Skeletal muscle satellite cell (primary cell): Measurements from ENCODE around the gene SLC38A3.
"Not testable (repeated sequence)": the region's sequence is repeated elsewhere in the genome, so short reads cannot be mapped to it uniquely, and the experiment has no call there.

Experiments
- H3K27me3 ChIP-seq: 2 replicates; pipeline ENCODE4 v1.7.0; 2013; ENCODE audit warnings: low read length; ENCODE audit not compliant: control insufficient read depth, insufficient read depth
- H3K36me3 ChIP-seq: 2 replicates; pipeline ENCODE4 v1.7.0; 2013; ENCODE audit warnings: mild to moderate bottlenecking, control low read depth, low read length; ENCODE audit not compliant: insufficient read depth
- H3K4me1 ChIP-seq: 2 replicates; pipeline ENCODE4 v1.7.0; 2013; ENCODE audit warnings: low read length; ENCODE audit not compliant: control insufficient read depth, insufficient read depth
- H3K4me2 ChIP-seq: 2 replicates; pipeline ENCODE4 v1.7.0; 2013; ENCODE audit warnings: mild to moderate bottlenecking, low read length
- H3K4me3 ChIP-seq: 2 replicates; pipeline ENCODE4 v1.7.0; 2013; ENCODE audit warnings: low read length
- H3K9ac ChIP-seq: 2 replicates; pipeline ENCODE4 v1.7.0; 2013; ENCODE audit warnings: mild to moderate bottlenecking, low read depth, low read length, moderate library complexity
- H3K9me3 ChIP-seq: replicated peaks from 2 replicates; pipeline ENCODE4 v1.7.0; 2013; ENCODE audit warnings: mild to moderate bottlenecking, control low read depth, low read length

The SLC38A3 gene

GRCh38 chr3:50219285-50219684 is 14.2 kb downstream of the SLC38A3 start:
- H3K4me1 ChIP-seq = no peaks in the 10 kb centered on the region
- no peak overlapping the region for H3K9ac ChIP-seq

DNA sequence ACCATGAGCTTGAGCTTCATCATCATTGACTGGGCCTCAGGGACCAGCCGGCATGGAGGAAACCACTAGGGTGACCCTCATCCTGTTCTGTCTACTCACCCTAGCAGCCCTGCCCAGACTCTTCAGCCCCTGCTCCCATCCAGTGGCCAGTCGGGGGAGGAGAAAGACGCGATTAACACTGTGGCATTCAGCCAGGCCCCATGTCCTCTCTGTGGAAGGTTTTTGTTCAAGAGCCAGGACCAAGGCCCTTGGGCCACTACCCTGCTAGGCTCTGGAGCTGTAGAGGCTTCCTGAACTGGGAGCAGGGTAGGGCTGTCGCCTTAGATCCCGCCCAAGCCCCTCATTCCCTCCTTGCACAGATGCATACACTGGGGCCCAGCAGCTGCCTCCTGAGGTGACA is 15.0 kb downstream of the SLC38A3 start:
- Histone ChIP-seq H3K4me3 (no peak overlapping the region), H3K9ac (no peak overlapping the region), H3K36me3 (no peaks in the 10 kb centered on the region), H3K9me3 (no peaks in the 10 kb centered on the region), H3K4me1 (no peaks in the 10 kb centered on the region), H3K27me3 (peaks cover 28% of the 10 kb centered on the region), H3K4me2 (no peak overlapping the region)

More at GRCh38 chr3:50219285-50219684, 14.2 kb downstream of the SLC38A3 start:
- Histone ChIP-seq H3K4me3 (no peak overlapping the region), H3K9me3 (no peaks in the 10 kb centered on the region), H3K36me3 (no peaks in the 10 kb centered on the region), H3K27me3 (peaks cover 27% of the 10 kb centered on the region), H3K4me2 (no peak overlapping the region)

GRCh38 chr3:50221051-50221410 is 16.0 kb downstream of the SLC38A3 start:
- H3K9me3 ChIP-seq = no peaks in the 10 kb centered on the region
- H3K27me3 ChIP-seq = peaks cover 28% of the 10 kb centered on the region
- H3K4me1 ChIP-seq = no peaks in the 10 kb centered on the region
- H3K4me3 ChIP-seq = no peak overlapping the region
- H3K36me3 ChIP-seq = no peaks in the 10 kb centered on the region
- no peak overlapping the region for H3K9ac ChIP-seq
- no peak overlapping the region for H3K4me2 ChIP-seq

- peaks cover 3% of the 10 kb centered on the region for H3K4me1 ChIP-seq
- H3K36me3 ChIP-seq = no peaks in the 10 kb centered on the region
- H3K4me3 ChIP-seq = no peak overlapping the region
- no peak overlapping the region for H3K9ac ChIP-seq
- H3K27me3 ChIP-seq = peaks cover 23% of the 10 kb centered on the region
- no peaks in the 10 kb centered on the region for H3K9me3 ChIP-seq
- no peak overlapping the region for H3K4me2 ChIP-seq
Observed at GRCh38 chr3:50221411-50222168, 16.5 kb downstream of the SLC38A3 start.

- H3K36me3 ChIP-seq = no peaks in the 10 kb centered on the region
- no peak overlapping the region for H3K4me3 ChIP-seq
- peaks cover 9% of the 10 kb centered on the region for H3K4me1 ChIP-seq
- H3K4me2 ChIP-seq = no peak overlapping the region
- H3K27me3 ChIP-seq = peaks cover 23% of the 10 kb centered on the region
- H3K9me3 ChIP-seq = no peaks in the 10 kb centered on the region
- H3K9ac ChIP-seq = no peak overlapping the region
Observed at GRCh38 chr3:50222169-50222528, 17.1 kb downstream of the SLC38A3 start.

GRCh38 chr3:50224639-50225038 is 19.6 kb downstream of the SLC38A3 start:
- Histone ChIP-seq H3K27me3 (peaks cover 16% of the 10 kb centered on the region), H3K9me3 (no peaks in the 10 kb centered on the region), H3K4me2 (no peak overlapping the region), H3K4me3 (no peak overlapping the region), H3K9ac (no peak overlapping the region), H3K36me3 (no peaks in the 10 kb centered on the region), H3K4me1 (peaks cover 16% of the 10 kb centered on the region)

GRCh38 chr3:50226888-50227389 is 21.9 kb downstream of the SLC38A3 start:
- H3K36me3 ChIP-seq = no peaks in the 10 kb centered on the region
- peaks cover 16% of the 10 kb centered on the region for H3K27me3 ChIP-seq
- H3K4me3 ChIP-seq = peak overlapping the region; percentile 88
- no peaks in the 10 kb centered on the region for H3K9me3 ChIP-seq
- peak overlapping the region; percentile 100 for H3K4me2 ChIP-seq
- peaks cover 20% of the 10 kb centered on the region for H3K4me1 ChIP-seq
- H3K9ac ChIP-seq = peak overlapping the region; percentile 28

DNA sequence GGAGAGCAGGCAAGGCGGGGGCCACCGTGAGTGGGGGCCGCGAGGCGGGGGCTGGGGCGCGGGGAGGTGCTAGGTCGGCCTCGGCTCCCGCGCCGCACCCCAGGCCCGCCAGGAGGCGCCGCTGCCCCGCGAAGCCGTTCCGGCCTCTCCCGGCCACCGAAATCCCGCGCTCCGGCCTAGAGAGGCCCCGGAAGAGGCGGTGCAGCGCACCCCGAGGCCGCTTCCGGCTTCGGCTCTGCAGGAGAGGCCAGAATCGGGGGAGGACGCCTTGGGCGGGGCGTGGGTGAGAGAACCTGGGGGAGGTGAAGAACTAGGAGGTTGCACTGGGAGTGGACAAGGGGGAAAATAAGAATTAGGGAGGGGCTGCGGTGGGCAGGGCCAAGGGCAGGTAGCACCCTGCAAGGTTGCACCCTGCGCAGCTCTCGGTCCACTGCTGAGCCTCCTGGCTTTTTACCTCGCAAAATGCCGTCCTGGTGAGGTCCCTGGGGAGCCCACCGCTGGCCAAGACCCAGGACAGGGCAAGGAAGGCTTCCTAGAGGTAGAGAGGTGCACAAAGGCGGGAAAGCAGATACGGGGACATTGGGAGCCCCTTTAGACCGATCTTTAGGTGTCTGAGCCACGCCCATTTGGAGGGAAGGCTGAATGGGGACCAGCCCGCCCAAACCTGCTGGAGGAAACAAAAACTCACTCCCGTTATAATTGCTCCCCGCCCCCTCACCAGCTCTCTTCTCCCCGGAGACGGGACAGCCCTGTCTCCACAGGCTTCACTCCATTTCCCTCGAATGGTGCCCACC is 22.5 kb downstream of the SLC38A3 start:
- Histone ChIP-seq H3K4me1 (peaks cover 20% of the 10 kb centered on the region), H3K9ac (peak overlapping the region; percentile 87)

GRCh38 chr3:50228184-50228763 is 23.2 kb downstream of the SLC38A3 start:
- H3K9me3 ChIP-seq, H3K36me3 ChIP-seq: not testable (repeated sequence)
- H3K4me2 ChIP-seq = peak overlapping the region; percentile 100
- H3K4me1 ChIP-seq = peaks cover 20% of the 10 kb centered on the region
- H3K27me3 ChIP-seq = peaks cover 15% of the 10 kb centered on the region
- peak overlapping the region; percentile 87 for H3K9ac ChIP-seq
- H3K4me3 ChIP-seq = peak overlapping the region; percentile 88

More for the DNA sequence above, 22.5 kb downstream of the SLC38A3 start:
- H3K27me3 ChIP-seq = peaks cover 16% of the 10 kb centered on the region
- H3K4me2 ChIP-seq = peak overlapping the region; percentile 100
- no peaks in the 10 kb centered on the region for H3K9me3 ChIP-seq
- H3K36me3 ChIP-seq = no peaks in the 10 kb centered on the region
- peak overlapping the region; percentile 88 for H3K4me3 ChIP-seq

DNA sequence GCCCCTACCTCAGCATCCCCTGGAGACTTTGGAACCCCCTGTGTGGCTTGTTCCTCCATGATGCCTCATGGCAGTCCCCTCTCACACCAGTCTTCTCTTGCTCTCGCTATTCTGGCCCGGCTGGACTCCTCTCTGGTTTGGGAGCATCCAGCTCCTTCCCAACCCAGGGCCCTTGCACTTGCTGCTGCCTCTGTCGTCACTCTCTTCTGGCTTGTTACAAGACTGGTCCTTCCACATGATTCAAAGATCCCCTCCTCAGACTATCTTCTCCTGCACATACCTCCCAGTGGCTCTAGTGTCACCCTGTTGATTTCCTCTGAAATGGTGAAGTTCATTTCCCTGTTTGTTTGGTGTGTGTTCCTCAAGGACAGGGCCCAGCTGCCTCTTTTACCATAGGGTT is 24.4 kb downstream of the SLC38A3 start:
- no peak overlapping the region for H3K4me3 ChIP-seq
- H3K9ac ChIP-seq = no peak overlapping the region
- H3K36me3 ChIP-seq = no peaks in the 10 kb centered on the region

GRCh38 chr3:50230104-50230793 is 25.2 kb downstream of the SLC38A3 start:
- H3K9ac ChIP-seq = no peak overlapping the region
- H3K36me3 ChIP-seq = no peaks in the 10 kb centered on the region
- no peak overlapping the region for H3K4me2 ChIP-seq
- peaks cover 20% of the 10 kb centered on the region for H3K4me1 ChIP-seq
- no peaks in the 10 kb centered on the region for H3K9me3 ChIP-seq
- H3K27me3 ChIP-seq = no peaks in the 10 kb centered on the region
- H3K4me3 ChIP-seq = no peak overlapping the region

More for the DNA sequence above, 24.4 kb downstream of the SLC38A3 start:
- Histone ChIP-seq H3K4me2 (no peak overlapping the region), H3K9me3 (no peaks in the 10 kb centered on the region), H3K4me1 (peaks cover 20% of the 10 kb centered on the region), H3K27me3 (peaks cover 5% of the 10 kb centered on the region)
